ENCODE measurements around the gene PHEX. TPM values are rescaled to one million over a fixed set of nuclear protein-coding genes. Genes with fewer than 3 reads are reported as not detected.

PHEX gene
- total and polyA plus RNA-seq, 2 experiments from 2014 or later: 0.05 to 0.21 TPM

- TF ChIP-seq CTCF (conservative IDR thresholded peaks at IDR 0.05; ENCODE audit: low read depth in 2 of 2) (no peak), ZNF462 (CRISPR knock-in tag; IDR thresholded peaks at IDR 0.05) (no peak), EZH2 (IDR thresholded peaks at IDR 0.05; ENCODE audit: low read depth, unreplicated experiment) (no peak), ETS1 (IDR thresholded peaks at IDR 0.05) (no peak), POLR2AphosphoS5 (IDR thresholded peaks at IDR 0.05; ENCODE audit: low read depth) (no peak), ZNF114 (CRISPR knock-in tag; IDR thresholded peaks at IDR 0.05) (no peak), REST (IDR thresholded peaks at IDR 0.05; ENCODE audit: unreplicated experiment) (no peak), ZNF331 (CRISPR knock-in tag; IDR thresholded peaks at IDR 0.05; ENCODE audit: low read depth) (no peak), JUNB (IDR thresholded peaks at IDR 0.05; ENCODE audit: unreplicated experiment) (no peak), NANOG (IDR thresholded peaks at IDR 0.05; ENCODE audit: borderline replicate concordance) (no peak), STAT1 (IDR thresholded peaks at IDR 0.05; ENCODE audit: unreplicated experiment) (no peak), EZH2phosphoT487 (IDR thresholded peaks at IDR 0.05; ENCODE audit: unreplicated experiment) (no peak), CREB1 (CRISPR knock-in tag; IDR thresholded peaks at IDR 0.05; ENCODE audit: low read depth) (no peak)
- no peak for ATAC-seq
- no peaks in the 10 kb centered on the region for H3F3A ChIP-seq (replicated peaks; ENCODE audit: low read depth)
- no peak overlapping the region for H3K27ac ChIP-seq (ENCODE audit: low read depth)
- no peaks in the 10 kb centered on the region for H3K79me2 ChIP-seq (replicated peaks; ENCODE audit: insufficient read depth)
- H4K20me1 ChIP-seq (replicated peaks; ENCODE audit: insufficient read depth): no peaks in the 10 kb centered on the region
- no peaks in the 10 kb centered on the region for H3K36me3 ChIP-seq (ENCODE audit: insufficient read depth)
- Mint-ChIP-seq H3K4me1 (no peaks in the 10 kb centered on the region; the same call in 2 of the 3 replicates), H3K9me3 (no peaks in the 10 kb centered on the region), H3K36me3 (ENCODE audit: low read depth) (no peaks in the 10 kb centered on the region), H3K27ac (no peak overlapping the region), H3K27me3 (ENCODE audit: insufficient read depth, low read depth, poor library complexity) (no peaks in the 10 kb centered on the region), H3K4me3 (no peak overlapping the region)
- no peaks in the 10 kb centered on the region for H3K27me3 ChIP-seq (ENCODE audit: insufficient read depth)
- H3K4me1 ChIP-seq (ENCODE audit: insufficient read depth): no peaks in the 10 kb centered on the region
- H3K4me3 ChIP-seq: no peak overlapping the region
- H3K4me2 ChIP-seq: no peak overlapping the region
- DNase-seq (ENCODE audit: low spot score): no peak
- no peak overlapping the region for H2AFZ ChIP-seq
- H3K9me2 ChIP-seq (ENCODE audit: insufficient read depth): no peaks in the 10 kb centered on the region
Observed at GRCh38 chrX:22249371-22249770, 217.2 kb downstream of the PHEX start.
